GM21526 (cell line): Measurements from ENCODE around the gene CRTAC1.

Source experiments
- ATAC-seq: cut with Tn5 transposase; IDR thresholded peaks from one replicate; pipeline ENCODE4 v1.9.1; 2021; ENCODE audit warnings: moderate library complexity; ENCODE audit not compliant: unreplicated experiment, low FRiP score

Gene CRTAC1

GRCh38 chr10:97876402-97876801 lies 154.0 kb downstream of the CRTAC1 start:
- ATAC-seq = no peak

- ATAC-seq = no peak
These were observed 155.0 kb downstream of the CRTAC1 start for GRCh38 chr10:97875391-97875790.

- ATAC-seq = no peak
These were observed 156.1 kb downstream of the CRTAC1 start for GRCh38 chr10:97874332-97874731.

- no peak for ATAC-seq
These were observed 156.9 kb downstream of the CRTAC1 start for GRCh38 chr10:97873569-97873968.

- ATAC-seq = no peak
These were observed 159.4 kb downstream of the CRTAC1 start for GRCh38 chr10:97870990-97871389.

GRCh38 chr10:97869091-97870042 lies 161.1 kb downstream of the CRTAC1 start:
- peak; percentile 94 for ATAC-seq

- no peak for ATAC-seq
These were observed 162.2 kb downstream of the CRTAC1 start for GRCh38 chr10:97868134-97868685.

- ATAC-seq = no peak
These were observed 163.1 kb downstream of the CRTAC1 start for GRCh38 chr10:97867220-97867800.

GRCh38 chr10:97866524-97867219 lies 163.7 kb downstream of the CRTAC1 start:
- ATAC-seq = no peak

GRCh38 chr10:97865488-97865887 lies 164.9 kb downstream of the CRTAC1 start:
- ATAC-seq = no peak

GRCh38 chr10:97863808-97864207 lies 166.6 kb downstream of the CRTAC1 start:
- ATAC-seq = no peak

GRCh38 chr10:97861924-97862323 lies 168.5 kb downstream of the CRTAC1 start:
- no peak for ATAC-seq

- ATAC-seq = no peak
These were observed 169.2 kb downstream of the CRTAC1 start for GRCh38 chr10:97861097-97861750.

- ATAC-seq = no peak
These were observed 172.4 kb downstream of the CRTAC1 start for GRCh38 chr10:97858001-97858439.

GRCh38 chr10:97854743-97855142 lies 175.7 kb downstream of the CRTAC1 start:
- ATAC-seq = no peak

- ATAC-seq = no peak
These were observed 177.5 kb downstream of the CRTAC1 start for GRCh38 chr10:97852840-97853405.

- ATAC-seq = no peak
These were observed 178.1 kb downstream of the CRTAC1 start for GRCh38 chr10:97852277-97852676.

GRCh38 chr10:97851341-97852001 lies 178.9 kb downstream of the CRTAC1 start:
- ATAC-seq = no peak

GRCh38 chr10:97850446-97850845 lies 180.0 kb downstream of the CRTAC1 start:
- no peak for ATAC-seq
